NCI-H345 (cell line): ENCODE results near the gene UTP11.
"Not testable (repeated sequence)": the region's sequence is repeated elsewhere in the genome, so short reads cannot be mapped to it uniquely, and the experiment has no call there.

Source experiments
- DNase-seq: peaks from one replicate; lab custom pipeline; 2025; lab: John Stamatoyannopoulos, UW

The UTP11 gene

GRCh38 chr1:38027201-38028104, 14.9 kb downstream of the UTP11 start:
- DNase-seq: peak; percentile 83

GRCh38 chr1:38028105-38028591, 15.6 kb downstream of the UTP11 start:
- DNase-seq: peak; percentile 23

- no peak for DNase-seq
Observed at GRCh38 chr1:38028671-38029070, 16.1 kb downstream of the UTP11 start.

DNA sequence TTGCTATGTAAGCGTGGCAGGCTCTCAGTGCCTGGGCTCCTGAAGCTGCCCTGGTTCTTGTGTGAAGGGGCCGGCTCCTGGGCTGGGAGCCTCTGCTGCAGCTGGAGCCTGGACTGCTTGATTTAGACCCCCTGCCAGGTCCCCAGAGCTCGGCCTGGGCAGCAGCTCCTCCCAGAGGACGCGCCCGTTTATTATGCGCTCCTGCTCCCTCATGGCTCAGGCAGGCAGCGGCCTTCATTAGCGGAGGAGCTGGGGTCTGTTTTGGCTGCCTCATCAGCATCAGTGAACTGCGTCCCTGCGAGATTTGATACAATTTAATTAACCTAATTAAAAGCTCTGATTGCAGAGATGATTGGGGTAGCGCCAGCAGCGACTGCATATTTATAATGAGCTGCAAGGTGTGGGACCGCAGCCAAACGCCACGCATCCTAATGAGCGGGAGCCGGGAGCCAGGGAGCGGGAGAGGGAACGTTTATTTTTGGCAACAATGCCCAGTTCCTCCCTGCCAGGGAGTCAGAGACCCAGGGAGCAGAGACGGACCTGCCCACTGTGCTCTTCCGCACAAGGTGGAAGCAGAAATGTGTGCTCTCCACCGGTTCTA, 16.6 kb downstream of the UTP11 start:
- DNase-seq: peak; percentile 83

GRCh38 chr1:38029685-38030511, 17.4 kb downstream of the UTP11 start:
- no peak for DNase-seq

- no peak for DNase-seq
Observed at GRCh38 chr1:38030596-38031512, 18.3 kb downstream of the UTP11 start.

- DNase-seq: no peak
Observed at GRCh38 chr1:38031513-38031866, 19.0 kb downstream of the UTP11 start.

- not testable (repeated sequence) for DNase-seq
Observed at GRCh38 chr1:38032992-38033391, 20.5 kb downstream of the UTP11 start.

DNA sequence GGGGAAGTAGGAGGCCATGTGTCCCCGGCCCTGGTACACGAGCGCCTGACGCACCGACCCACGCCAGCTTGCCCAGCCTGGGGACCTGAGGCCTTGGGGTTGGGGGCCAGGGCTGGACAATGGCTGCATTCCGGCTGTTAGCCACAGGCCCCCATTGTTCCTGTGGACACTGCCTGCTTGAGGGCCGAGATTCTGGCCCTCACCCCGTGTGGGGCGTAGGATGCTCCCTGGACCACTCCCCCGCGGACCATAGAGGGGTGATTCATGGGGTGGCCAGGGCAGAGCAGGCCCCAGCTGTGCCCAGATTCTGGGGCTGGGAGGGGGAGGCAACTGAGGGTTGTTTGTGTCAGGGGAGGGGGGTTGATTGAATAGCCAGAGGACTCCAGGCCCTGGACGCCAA, 22.3 kb downstream of the UTP11 start:
- no peak for DNase-seq

- no peak for DNase-seq
Observed at GRCh38 chr1:38037221-38037939, 24.8 kb downstream of the UTP11 start.

GRCh38 chr1:38038861-38039260, 26.3 kb downstream of the UTP11 start:
- no peak for DNase-seq

GRCh38 chr1:38039331-38040088, 27.0 kb downstream of the UTP11 start:
- DNase-seq: no peak

- DNase-seq: no peak
Observed at GRCh38 chr1:38041936-38042834, 29.7 kb downstream of the UTP11 start.

DNA sequence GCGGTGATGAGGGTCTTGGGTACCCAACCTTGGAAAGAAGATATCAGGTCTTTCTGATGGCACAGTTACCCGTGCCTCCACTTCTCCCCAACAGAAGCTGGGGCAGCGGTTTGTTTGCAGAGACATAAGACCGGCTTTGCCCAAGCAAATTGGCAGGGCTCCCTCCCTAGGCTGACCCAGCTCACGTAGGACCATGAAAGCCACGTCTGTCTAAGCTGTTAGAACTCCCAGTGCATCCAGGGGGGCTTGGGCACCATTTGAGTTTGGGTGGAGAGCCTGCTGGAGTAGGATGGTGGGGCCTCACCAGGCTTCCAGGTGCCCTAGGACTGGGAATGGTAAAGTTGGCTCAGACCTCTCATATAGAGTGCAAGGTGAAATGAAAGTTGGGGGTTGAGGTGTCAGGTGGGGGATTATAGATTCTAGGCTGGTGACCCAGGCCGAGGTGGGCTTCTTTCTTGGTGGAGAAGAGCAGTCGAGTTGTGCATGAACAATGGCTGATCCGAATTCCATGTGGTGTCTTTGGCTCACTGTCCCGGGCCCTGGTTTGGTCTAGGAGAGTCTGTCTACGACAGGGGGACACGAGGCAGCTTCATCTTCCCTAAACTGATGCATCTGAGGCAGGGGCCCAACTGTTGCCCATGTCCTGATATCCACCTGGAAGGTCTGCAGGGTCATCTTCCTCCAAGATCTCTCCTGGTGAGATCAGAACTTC, 30.7 kb downstream of the UTP11 start:
- no peak for DNase-seq

DNA sequence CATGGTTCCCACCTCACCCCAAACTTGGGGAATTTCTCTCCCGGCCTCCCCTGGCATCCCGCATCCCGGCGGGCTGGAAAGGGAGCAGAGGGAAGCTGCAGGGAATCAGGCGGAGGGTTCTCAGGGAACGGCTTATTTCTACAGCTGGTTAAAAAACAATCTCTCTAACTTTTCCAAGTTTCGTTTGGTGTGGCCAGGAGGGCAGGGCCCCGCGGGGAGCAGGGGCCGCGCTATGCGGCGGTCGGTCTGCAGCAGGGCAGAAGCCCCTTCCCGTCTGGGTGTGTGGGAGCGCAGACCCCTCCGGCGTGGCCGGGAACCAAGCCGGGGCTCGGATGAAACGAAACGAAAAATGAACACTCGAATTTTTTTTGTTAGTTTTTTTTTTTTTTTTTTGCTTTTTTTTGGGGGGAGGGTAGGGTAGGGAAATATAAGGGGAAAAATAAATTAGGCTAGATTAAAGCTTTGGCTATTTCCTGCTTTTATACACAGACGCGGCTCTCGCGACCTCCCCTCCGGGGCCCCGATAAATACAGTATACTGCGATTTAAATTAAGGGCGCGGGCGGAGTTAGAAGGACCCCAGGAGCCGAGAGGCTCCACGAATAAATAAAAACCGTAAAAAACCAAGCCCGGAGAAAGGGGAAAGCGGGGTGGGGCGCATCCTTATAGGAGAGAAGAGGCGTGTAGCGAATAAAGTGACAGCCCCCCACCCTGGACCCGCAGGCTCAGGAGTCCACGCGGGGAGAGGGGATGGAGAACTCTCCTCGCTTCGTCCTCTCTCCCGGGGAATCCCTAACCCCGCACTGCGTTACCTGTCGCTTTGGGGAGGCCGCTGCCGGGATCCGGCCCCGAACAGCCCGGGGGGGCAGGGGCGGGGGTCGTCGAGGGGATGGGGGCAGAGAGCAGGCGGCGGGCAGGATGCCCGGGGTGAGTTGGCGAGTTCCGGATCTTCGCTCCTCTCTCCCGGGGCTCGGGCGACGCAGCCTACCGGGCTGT, 32.0 kb downstream of the UTP11 start:
- no peak for DNase-seq

- peak; percentile 34 for DNase-seq
Observed at GRCh38 chr1:38045401-38046332, 33.1 kb downstream of the UTP11 start.
